ENCODE measurements around the gene FGD6. TPM values are rescaled to one million over a fixed set of nuclear protein-coding genes. Genes with fewer than 3 reads are reported as not detected.

The FGD6 gene
- total and polyA plus RNA-seq, 2 donors (not counting 1 experiment from before 2014, with no cell fraction given), result 1.2 to 8.4 TPM

DNA sequence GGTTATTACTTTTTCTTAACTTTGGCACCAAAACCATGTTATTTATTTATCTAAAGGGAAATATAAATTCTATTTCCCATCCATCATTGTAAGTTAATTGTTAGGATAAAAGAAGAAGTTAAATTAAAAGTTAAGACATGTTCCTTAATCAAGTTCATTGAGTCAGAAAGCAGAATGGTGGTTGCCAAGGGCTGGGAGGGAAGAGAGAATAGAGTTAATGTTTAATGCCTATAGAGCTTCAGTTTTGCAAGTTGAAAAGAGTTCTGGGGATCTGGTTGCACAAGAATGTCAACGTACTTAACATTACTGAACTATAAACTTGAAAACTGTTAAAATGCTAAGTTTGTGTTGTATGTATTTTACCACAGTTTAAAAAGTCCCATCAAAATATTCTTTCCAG, 80.7 kb downstream of the FGD6 start:
- ChIA-PET CTCF (interaction anchor here (0.9 kb wide), 1 partner anchor 20 kb away, joined by 3 read pairs; no protein-coding TSS in a partner anchor), POLR2A (no interaction called here)
- Histone ChIP-seq H3K9me3 (ENCODE audit: control extremely low read depth in 1 of 3, control insufficient read depth in 2 of 3, insufficient read depth in 1 of 3, low read length in 2 of 3) (no peaks in the 10 kb centered on the region), H3K27ac (ENCODE audit: low read length in 2 of 2) (no peak overlapping the region), H3K27me3 (replicated peaks in 1 of 4; ENCODE audit: control extremely low read depth in 1 of 4, control insufficient read depth in 3 of 4, insufficient read depth in 4 of 4, low read length in 3 of 4) (no peaks in the 10 kb centered on the region), H3K4me1 (ENCODE audit: control insufficient read depth in 2 of 2, insufficient read depth in 2 of 2, low read length in 2 of 2) (no peaks in the 10 kb centered on the region), H3K79me2 (ENCODE audit: control insufficient read depth, insufficient read depth, low read length) (no peaks in the 10 kb centered on the region), H3K9ac (ENCODE audit: low read length) (no peak overlapping the region), H4K20me1 (ENCODE audit: control insufficient read depth, insufficient read depth, low read length, poor library complexity, severe bottlenecking) (no peaks in the 10 kb centered on the region), H3K36me3 (replicated peaks in 1 of 2; ENCODE audit: control extremely low read depth in 1 of 2, control insufficient read depth in 1 of 2, extremely low read depth in 1 of 2, insufficient read depth in 2 of 2, low read length in 1 of 2) (no peaks in the 10 kb centered on the region), H3K4me3 (ENCODE audit: control extremely low read depth in 1 of 5, extremely low read depth in 1 of 5, insufficient read depth in 1 of 5, low read depth in 2 of 5, low read length in 4 of 5) (no peak overlapping the region), H2AFZ (ENCODE audit: insufficient read depth, low read depth, low read length, poor library complexity, severe bottlenecking) (no peak overlapping the region), H3K4me2 (replicated peaks; ENCODE audit: low read depth, low read length, poor library complexity, severe bottlenecking) (no peak overlapping the region)
- TF ChIP-seq EZH2 (IDR thresholded peaks at IDR 0.05; ENCODE audit: borderline replicate concordance, insufficient read depth, low read depth, low read length, poor library complexity, severe bottlenecking), result no peak
- TF ChIP-seq, protein P1, sequence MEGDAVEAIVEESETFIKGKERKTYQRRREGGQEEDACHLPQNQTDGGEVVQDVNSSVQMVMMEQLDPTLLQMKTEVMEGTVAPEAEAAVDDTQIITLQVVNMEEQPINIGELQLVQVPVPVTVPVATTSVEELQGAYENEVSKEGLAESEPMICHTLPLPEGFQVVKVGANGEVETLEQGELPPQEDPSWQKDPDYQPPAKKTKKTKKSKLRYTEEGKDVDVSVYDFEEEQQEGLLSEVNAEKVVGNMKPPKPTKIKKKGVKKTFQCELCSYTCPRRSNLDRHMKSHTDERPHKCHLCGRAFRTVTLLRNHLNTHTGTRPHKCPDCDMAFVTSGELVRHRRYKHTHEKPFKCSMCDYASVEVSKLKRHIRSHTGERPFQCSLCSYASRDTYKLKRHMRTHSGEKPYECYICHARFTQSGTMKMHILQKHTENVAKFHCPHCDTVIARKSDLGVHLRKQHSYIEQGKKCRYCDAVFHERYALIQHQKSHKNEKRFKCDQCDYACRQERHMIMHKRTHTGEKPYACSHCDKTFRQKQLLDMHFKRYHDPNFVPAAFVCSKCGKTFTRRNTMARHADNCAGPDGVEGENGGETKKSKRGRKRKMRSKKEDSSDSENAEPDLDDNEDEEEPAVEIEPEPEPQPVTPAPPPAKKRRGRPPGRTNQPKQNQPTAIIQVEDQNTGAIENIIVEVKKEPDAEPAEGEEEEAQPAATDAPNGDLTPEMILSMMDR (IDR thresholded peaks at IDR 0.05), result no peak
- WGBS (ENCODE audit: insufficient coverage), result no CpG with 5 or more reads among the region's 1 CpG
- H3K27ac Mint-ChIP-seq, result no peak overlapping the region
- ATAC-seq (ENCODE audit: low read depth), result no peak
- no peak for DNase-seq
- no peaks in the 10 kb centered on the region for H3K4me1 Mint-ChIP-seq
- no peaks in the 10 kb centered on the region for H3K9me3 Mint-ChIP-seq (ENCODE audit: insufficient read depth)
- intact Hi-C loops (cut with micrococcal nuclease), result no loop called here
- H3K27me3 Mint-ChIP-seq, result no peaks in the 10 kb centered on the region
- H3K4me3 Mint-ChIP-seq, result no peak overlapping the region

GRCh38 chr12:95134085-95134484, 83.2 kb downstream of the FGD6 start:
- CTCF ChIA-PET, result no interaction called here
- H3K79me2 ChIP-seq (ENCODE audit: control insufficient read depth, insufficient read depth, low read length), result no peaks in the 10 kb centered on the region
- no peak overlapping the region for H2AFZ ChIP-seq (ENCODE audit: insufficient read depth, low read depth, low read length, poor library complexity, severe bottlenecking)
- H3K36me3 ChIP-seq (replicated peaks in 1 of 2; ENCODE audit: control extremely low read depth in 1 of 2, control insufficient read depth in 1 of 2, extremely low read depth in 1 of 2, insufficient read depth in 2 of 2, low read length in 1 of 2), result no peaks in the 10 kb centered on the region
- no peaks in the 10 kb centered on the region for H3K27me3 ChIP-seq (replicated peaks in 1 of 4; ENCODE audit: control extremely low read depth in 1 of 4, control insufficient read depth in 3 of 4, insufficient read depth in 4 of 4, low read length in 3 of 4)
- no peaks in the 10 kb centered on the region for H3K4me1 ChIP-seq (ENCODE audit: control insufficient read depth in 2 of 2, insufficient read depth in 2 of 2, low read length in 2 of 2)
- no peak for ATAC-seq (ENCODE audit: low read depth)
- H3K9ac ChIP-seq (ENCODE audit: low read length), result no peak overlapping the region
- Mint-ChIP-seq H3K27ac (no peak overlapping the region), H3K4me1 (no peaks in the 10 kb centered on the region), H3K9me3 (ENCODE audit: insufficient read depth) (no peaks in the 10 kb centered on the region), H3K27me3 (no peaks in the 10 kb centered on the region), H3K4me3 (no peak overlapping the region)
- no peak for TF ChIP-seq EZH2 (IDR thresholded peaks at IDR 0.05; ENCODE audit: borderline replicate concordance, insufficient read depth, low read depth, low read length, poor library complexity, severe bottlenecking)
- TF ChIP-seq, protein P1 (IDR thresholded peaks at IDR 0.05), result no peak
- no peak overlapping the region for H3K27ac ChIP-seq (ENCODE audit: low read length in 2 of 2)
- 96% methylated on average over 4 of the region's 6 CpGs for WGBS (ENCODE audit: insufficient coverage)
- no peak for DNase-seq
- H3K4me3 ChIP-seq (ENCODE audit: control extremely low read depth in 1 of 5, extremely low read depth in 1 of 5, insufficient read depth in 1 of 5, low read depth in 2 of 5, low read length in 4 of 5), result no peak overlapping the region
- no peaks in the 10 kb centered on the region for H3K9me3 ChIP-seq (ENCODE audit: control extremely low read depth in 1 of 3, control insufficient read depth in 2 of 3, insufficient read depth in 1 of 3, low read length in 2 of 3)
- H4K20me1 ChIP-seq (ENCODE audit: control insufficient read depth, insufficient read depth, low read length, poor library complexity, severe bottlenecking), result no peaks in the 10 kb centered on the region
- POLR2A ChIA-PET, result no interaction called here
- intact Hi-C loops (cut with micrococcal nuclease), result no loop called here
- no peak overlapping the region for H3K4me2 ChIP-seq (replicated peaks; ENCODE audit: low read depth, low read length, poor library complexity, severe bottlenecking)
